HG03378 (cell line): ENCODE measurements around the gene RAD23B.
"Not testable (repeated sequence)": the region's sequence is repeated elsewhere in the genome, so short reads cannot be mapped to it uniquely, and the experiment has no call there.

ENCODE experiments used
- ATAC-seq: cut with Tn5 transposase; IDR thresholded peaks from one replicate; pipeline ENCODE4 v1.9.1; 2021; ENCODE audit warnings: mild to moderate bottlenecking, moderate library complexity; ENCODE audit not compliant: unreplicated experiment

Gene RAD23B

DNA sequence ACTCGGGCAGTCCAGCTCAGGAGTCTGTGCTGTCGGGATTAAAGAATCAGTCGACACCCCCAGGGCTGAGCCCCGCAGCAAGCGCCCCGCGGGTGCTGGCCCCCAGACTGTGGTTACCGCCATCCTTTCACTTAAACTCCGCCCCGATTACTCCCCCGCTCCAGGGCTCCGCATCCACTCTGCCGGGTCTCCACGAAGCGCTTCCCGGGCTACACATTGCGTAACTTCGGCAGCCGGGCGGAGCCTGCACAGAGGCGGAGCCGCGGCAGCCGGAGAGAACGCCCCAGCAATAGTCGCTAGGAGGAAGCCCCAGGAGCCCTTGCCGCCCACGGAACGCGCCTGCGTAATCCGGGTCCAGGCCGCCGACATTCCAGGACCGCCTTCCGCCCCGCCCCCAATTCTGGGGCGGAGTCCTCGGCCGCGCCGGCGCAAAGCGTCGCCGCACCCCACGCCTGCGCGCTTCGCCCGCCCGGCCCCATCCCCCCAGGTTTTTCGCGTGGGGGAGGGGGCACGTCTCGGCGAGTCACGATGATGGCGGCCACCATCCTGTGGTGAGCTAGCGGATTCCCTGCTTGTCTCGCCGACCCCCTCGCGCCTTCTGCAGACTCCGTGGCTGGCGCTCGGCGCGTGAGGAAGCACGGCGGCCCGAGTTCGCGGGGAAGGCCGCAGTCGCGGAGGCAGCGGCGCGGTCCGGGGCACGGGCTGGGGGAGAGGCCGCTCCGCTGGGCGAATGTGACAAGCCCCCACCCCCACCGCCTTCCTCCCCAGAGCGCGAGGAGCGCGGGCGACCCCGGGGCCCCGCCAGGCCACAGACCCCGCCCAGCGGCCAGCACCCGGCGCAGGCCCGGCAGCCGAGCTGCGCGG, at the start of gene RAD23B:
RAD23B (plus strand) TSS at position 521 of the 864 bp plus-strand sequence. CDS start 351 bp downstream, outside the sequence.
- peak; percentile 76 for ATAC-seq

DNA sequence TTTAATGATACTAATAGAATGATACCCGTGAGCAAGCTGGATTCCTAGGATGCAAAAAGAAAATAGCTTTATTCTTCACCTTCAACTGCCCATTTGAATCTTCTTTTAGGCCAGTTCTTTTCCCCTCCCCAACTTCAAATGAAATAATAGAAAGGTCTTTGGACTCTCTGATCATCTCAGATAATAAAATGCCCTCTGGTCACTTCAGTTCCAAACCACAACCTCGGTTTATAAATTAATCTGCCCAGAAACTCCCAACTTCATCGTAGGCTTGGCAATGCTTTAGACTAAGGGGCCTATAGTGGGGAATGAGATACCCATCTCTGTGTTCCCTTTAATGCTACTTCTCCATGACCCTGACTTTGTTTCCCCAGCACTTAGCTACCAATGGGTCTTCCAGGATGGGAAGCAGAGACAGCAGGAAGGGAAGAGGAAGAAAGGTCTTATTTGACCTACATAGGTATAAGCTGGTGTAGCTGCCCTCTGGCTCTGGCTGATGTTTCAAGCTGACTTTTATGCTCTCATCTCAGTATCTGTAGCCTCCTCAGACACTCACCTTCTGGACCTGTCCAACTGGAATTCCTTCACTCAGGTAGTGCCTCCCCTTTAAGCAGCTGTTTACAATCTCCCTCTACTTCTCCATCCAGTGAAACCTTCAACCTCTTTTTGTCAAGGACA, 47.2 kb upstream of the RAD23B start:
- ATAC-seq, result no peak

DNA sequence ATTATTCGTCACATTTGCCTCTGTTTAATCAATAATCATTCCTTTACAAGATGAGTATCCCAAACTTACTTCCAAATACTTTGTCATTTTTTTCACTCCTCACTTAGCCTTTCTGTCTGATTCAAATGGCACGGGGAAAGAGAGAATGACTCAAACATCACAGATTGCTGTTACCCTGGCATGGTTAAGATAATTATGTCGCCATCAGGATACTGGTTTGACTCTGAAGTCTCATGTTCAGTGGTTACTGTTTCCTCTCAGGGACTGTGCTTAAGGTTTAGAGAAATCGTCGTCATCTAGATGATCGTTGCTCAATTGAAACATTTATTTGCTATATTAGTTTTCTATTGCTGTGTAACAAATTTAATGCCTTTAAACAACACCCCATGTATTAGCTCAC, 45.2 kb upstream of the RAD23B start:
- no peak for ATAC-seq

DNA sequence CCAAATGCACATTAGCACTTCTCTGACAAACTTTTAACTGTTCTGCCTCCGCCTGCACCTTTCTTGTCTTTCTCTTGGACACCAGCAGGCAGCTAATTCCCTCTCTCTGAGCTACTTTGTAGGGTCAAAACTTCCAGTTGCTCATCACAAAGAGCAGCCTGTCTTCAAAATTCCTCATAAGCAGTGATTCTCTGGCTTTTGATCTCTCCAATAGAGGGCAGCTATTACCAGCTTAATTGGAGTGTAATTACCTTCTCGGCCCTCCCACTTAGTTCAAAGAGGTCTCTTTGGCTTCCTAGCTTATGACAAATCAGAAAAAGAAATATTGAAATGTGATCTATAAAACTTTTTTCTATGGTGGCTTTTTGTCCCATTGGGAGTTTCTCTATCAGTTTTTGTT, 43.6 kb upstream of the RAD23B start:
- ATAC-seq, result no peak

DNA sequence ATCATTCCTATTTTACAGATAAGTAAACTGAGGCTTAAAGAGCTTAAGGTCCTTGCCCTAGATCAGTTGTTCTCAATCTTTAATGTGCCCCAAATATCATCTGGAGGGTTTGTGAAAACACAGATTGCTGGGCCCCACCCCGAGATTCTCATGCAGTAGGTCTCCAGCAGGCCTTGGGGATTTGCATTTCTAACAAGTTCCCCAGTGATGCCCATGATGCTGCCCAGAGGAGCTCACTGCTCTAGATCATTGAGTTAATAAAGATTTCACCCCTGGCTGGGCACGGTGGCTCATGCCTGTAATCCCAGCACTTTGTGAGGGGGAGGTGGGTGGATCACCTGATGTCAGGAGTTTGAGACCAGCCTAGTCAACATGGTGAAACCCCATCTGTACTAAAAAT, 42.8 kb upstream of the RAD23B start:
- no peak for ATAC-seq

DNA sequence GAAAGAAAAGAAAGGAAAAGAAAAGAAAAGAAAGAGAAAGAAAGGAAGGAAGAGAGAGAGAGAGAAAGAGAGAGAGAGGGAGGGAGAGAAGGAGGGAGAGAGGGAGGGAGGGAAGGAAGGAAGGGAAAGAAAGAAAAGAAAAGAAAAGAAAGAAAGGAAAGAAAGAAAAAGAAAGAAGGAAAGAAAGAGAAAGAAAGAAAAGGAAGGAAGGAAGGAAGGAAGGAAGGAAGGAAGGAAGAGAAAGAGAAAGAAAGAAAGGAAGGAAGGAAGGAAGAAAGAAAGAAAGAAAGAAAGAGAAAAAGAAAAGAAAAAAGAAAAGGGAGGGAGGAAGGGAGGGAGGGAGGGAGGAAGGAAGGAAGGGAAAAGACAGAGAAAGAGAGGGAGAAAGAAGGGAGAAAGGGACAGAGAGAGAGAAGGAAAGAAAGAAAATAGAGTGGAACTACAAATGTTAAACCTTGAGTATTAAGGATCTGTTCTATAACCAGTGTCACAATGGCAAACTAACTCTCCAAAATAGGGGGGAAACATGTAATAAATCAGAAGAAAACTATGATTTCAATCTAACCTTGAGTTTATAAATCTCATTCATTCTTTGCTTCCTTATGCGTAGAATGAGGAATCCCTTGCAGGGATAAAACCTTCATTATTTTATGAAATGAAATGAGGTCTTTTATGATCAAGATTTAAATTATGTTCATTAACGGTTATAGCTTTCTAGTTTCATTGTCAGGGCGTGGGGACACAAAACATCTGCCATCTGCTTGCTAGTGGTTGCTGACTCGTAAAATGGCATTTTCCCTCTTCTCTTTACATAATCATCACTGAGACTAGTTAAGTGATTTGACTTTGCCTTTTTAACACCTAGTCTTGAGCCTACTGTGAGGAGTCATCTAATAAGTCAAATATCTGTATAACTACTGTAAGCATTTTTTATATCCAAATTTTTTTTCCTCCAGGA, 40.7 kb upstream of the RAD23B start:
- ATAC-seq, result no peak

DNA sequence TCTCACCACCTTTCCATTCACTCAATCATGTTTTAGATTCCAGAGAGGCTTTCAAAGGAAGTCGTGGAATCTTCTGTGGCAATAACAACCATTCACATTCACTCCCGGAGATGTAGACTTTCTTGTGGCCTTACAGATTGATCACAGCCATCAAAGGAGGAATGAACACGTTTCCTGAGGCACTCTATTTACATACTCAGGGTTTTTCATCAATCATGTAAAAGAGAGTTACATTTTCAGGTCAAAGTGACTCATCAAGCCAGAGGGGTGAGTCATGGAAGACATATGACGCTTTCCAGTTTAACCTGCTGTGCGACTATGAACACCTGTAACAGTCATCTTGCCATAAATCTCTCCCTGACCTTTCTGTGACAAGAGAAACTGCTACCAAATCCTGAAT, 39.3 kb upstream of the RAD23B start:
- ATAC-seq, result peak; percentile 85

DNA sequence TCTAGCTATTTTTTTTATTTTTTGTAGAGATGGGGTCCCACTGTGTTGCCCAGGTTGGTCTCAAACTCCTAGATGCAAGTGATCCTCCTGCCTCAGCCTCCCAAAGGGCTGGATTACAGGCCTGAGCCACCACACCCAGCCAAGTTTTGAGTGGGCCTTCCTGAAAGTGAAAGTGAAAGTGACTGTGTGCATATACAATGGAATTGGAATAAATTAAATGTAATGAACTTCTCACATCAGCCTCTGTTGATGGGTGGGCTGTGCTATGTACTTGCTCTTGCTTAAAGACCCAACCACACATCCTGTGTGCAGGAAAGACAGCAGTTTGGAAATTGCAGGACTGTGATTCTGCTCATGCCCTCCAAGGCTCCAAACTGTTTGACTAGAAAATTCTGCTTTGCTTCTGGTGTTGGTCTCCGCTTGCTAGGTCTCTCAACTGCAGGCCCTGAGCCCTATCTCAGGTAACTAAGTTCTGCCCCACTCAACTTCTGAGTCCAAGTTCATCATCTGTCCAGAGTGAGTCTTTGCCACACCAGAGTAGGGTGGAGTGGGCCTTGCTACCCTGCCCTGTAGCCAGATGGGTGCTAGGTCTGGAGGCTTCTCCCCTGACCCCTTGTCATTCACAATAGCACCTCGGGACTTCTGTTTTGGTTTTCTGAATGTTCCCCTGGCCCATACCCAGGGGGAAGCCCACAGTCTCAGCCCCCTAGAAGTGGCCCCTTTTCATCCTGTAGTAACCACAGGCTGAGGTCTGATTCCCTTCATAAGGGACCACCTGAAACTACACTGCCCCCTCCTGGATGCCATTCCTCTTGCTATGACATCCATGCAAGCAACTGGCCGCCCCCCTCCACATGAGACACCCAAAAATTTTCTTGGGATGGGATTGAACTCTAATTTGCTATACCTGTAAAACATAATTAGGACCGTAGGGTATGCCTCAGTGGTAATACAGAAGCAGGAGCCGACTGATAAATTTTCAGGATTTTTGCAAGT, 36.5 kb upstream of the RAD23B start:
- no peak for ATAC-seq

DNA sequence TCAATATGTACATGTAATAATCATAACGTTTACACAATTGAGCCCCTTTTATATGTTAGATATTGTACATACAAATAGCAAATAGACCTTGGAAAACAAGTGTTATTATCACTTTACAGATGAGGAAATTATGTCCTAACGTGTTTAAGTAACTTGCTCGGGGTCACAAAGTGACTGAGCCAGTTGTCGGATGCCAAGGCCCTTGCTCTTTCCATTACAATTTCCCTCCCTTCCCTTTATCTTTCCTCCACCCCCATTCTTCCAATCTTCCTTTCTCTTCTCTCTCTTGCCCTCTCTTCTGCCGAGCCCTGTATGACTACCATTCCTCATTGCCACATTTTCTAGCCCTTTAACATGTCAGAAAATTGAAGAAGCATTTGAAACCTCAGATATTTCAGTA, 34.4 kb upstream of the RAD23B start:
- ATAC-seq, result no peak

DNA sequence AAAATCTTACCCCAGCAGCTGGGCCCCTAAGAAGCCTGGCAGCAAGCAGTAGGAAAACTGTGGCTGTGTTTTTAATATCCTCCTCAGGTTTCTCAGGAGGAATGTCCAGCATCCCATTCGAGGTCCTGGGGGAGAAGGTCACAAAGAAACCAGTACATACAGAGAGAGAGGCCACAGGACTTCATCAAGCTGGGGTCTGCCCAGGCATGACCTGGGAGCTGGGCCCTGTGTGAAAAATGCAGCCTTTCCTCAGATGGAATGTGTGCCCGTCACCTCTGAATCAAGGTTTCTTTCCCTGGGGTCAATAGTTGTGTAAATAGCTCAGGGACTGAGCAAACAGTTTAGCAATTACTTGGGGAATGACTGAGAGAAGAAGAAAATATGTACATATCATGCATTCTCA, 33.9 kb upstream of the RAD23B start:
- no peak for ATAC-seq

DNA sequence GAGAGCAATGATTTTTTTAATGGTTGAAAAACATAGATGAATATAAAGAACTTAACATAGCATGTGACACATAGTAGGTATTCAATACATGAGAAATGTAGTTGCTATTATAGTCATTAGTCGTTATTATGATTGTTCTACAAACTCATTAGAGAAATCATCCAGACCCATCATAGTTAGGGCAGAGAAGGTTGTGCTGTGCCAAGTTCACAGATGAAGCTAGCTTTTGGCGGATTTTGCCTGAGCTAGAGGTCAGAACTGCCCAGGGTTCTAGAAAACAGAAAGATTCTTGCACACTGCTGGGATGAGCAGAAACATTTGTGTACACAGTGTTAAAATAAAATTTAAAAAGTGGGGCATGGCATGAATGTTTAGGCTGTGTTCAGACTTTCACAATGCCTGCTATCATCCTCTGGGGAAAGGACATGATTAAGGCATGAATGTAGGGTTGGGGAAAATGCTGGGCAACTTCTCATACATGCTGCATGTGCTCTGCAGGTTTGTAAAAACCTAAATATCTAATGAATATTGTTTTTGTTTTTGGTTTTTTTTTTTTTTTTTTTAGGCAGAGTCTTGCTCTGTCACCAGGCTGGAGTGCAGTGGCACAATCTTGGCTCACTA, 33.3 kb upstream of the RAD23B start:
- no peak for ATAC-seq

DNA sequence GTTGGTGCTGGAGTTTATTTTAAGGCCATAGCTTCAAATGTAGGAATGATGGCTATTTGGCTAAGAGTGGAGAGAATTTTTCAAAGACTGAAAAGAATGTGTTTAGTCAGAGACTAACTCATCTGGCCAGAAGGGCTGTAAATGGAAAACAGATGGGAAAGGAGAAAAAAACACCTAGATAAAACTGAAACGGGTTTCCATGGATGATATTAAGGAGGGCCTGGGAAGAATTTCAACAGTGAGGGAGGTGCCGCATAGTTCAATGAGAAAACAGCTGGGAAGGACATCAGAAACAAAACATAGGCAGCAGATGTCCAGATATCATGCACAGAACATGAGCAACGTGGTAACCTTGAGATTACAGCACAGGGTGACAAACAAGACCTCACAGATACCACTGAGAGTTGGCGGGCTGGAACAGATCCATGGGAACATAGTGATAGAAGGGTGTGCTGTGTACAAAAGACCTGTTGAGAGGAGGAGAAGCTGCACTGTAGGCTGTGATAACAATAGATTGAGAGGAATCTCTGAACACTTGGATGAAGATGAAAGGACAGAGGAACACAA, 31.2 kb upstream of the RAD23B start:
- no peak for ATAC-seq

DNA sequence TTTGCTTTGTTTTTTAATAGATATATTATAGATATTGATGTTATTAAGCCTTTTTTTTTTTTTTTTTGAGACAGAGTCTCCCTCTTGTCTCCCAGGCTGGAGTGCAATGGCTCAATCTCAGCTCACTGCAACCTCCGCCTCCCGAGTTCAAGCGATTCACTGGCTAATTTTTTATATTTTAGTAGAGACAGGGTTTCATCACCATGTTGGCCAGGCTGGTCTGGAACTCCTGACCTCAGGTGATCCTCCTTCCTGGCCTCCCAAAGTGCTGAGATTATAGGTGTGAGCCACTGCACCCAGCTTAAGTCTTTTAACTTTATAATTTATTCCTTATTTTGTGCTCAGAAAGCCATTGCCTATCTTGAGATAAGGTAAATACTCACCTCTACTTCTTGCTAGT, 24.2 kb upstream of the RAD23B start:
- no peak for ATAC-seq

DNA sequence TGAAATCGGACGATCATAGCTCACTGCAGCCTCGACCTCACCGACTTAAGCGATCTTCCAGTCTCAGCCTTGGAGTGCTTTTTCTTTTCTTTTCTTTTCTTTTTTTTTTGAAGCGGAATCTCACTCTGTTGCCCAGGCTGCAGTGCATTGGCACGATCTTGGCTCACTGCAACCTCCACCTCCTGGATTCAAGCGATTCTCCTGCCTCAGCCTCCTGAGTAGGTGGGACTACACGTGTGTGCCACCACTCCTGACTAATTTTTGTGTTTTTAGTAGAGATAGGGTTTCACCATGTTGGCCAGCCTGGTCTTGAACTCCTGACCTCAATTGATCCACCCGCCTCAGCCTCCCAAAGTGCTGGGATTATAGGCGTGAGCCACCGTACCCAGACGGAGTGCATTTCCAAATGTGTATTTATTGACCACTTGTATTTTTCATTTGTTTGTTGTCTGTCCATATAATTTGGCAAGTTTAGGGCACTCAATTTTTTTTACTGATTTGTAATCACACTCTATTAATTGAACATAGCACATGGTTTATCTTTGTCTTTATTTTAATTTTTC, 23.2 kb upstream of the RAD23B start:
- ATAC-seq, result not testable (repeated sequence)

DNA sequence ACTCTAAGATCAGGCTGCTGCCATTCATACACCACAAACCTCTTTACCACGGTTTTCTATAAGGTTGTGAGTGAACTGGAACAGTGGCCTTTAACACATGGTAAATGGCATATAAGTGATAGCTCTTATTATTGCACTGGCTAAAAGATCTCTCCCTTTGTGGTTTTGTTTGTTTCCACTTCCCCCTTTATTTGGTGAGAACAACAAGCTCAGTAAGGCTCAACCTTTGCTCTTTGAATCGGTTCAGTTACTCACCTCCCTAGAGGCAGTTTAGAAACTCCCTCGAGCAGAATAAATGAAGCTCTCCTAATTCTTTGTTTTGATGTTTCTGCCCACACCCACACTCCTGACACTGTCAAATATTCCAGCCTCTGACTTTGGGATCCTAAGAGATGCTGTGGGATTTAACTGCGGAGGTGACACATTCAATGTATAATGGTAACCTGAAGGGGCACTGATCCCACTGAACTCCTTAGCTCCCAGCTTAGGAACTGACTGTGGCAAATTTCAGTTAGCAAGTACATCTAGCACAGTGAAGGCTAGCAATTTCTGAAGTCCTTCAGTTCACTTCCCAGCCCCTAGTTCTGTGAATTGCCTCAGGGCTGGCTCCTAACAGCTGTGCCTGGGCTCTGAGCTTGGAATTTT, 22.5 kb upstream of the RAD23B start:
- peak; percentile 100 for ATAC-seq

DNA sequence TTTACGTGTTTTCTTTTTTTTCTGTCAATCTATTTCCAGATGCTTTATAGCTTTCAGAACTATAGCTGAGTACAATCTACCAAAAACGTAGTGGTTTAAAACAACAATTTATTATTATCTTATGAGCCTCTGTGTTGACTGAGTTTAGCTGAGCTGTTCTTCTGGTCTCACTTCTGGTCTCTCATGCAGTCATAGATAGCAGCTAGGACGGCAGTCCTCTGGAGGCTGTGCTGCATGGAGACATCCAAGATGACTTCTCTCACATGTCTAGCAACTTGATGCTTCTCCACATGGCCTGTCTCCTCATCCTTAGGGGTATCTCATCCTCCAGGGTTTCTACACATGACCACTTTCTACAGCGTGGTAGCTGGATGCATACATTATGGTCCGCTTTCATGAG, 22.0 kb upstream of the RAD23B start:
- ATAC-seq, result no peak

DNA sequence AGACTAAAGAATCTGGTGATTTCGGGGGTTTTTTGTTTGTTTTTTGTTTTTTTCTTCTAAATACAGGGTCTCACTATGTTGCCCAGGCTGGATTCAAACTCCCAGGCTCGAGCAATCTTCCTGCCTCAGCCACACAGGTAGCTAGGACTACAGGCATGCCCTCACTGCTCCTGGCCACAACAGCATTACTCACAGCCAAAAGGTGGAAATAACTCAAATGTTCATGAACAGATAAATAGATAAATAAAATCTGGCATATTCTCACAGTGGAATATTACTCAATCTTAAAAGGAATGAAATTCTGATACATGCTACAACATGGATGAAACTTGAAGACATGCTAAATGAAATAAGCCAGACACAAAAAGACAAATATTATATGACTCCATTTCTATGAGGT, 19.8 kb upstream of the RAD23B start:
- ATAC-seq, result no peak

DNA sequence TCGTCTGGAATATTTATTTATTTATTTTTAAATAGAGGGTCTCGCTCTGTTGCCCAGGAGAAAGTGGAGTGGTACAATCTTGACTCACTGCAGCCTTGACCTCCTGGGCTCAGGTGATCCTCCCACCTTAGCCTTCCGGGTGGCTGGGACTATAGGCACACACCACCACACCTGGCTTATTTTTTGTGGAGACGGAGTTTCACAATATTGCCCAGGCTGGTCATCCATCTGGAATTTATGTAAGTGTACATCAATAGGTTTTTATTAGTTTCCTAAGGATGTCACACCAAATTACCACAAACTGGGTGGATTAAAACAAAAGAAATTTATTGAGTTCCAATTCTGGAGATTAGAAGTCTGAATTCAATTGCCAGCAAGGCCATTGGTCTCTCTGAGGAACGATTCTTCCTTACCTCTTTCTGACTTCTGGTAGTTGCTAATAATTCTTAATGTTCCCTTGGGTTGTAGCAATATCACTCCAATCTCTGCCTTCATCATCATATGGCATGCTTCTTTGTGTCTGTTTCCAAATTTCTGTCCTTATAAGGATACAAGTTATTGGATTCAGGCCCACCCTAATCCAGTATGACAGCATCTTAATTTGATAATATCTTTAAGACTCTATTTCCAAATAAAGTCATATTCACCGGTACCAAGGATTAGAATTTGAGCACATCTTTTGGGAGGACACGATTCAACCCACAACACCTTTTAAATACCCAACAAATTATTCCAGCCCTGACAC, 16.3 kb upstream of the RAD23B start:
- ATAC-seq, result no peak
